Naive thymus-derived CD4-positive, alpha-beta T cell (primary cell): ENCODE measurements around the gene DDX6. TPM values are rescaled to one million over a fixed set of nuclear protein-coding genes. Genes with fewer than 3 reads are reported as not detected.
"Not testable (repeated sequence)": the region's sequence is repeated elsewhere in the genome, so short reads cannot be mapped to it uniquely, and the experiment has no call there.

Experiments
- ATAC-seq: fragments of 150-1000 bp; cut with Tn5 transposase; 2 replicates; pipeline ENCODE4 v1.10.0; 2021; ENCODE audit warnings: mild to moderate bottlenecking, moderate library complexity
- CTCF ChIA-PET: fragments of 350-600 bp; sonication (Branson Sonifier 250); formaldehyde crosslinking; loops from one replicate; lab custom pipeline; 2021; ENCODE audit warnings: antibody characterized with exemption; lab: Charles Lee
- POLR2A ChIA-PET: fragments of 350-600 bp; sonication (Branson Sonifier 250); formaldehyde crosslinking; loops from one replicate; lab custom pipeline; 2021; ENCODE audit warnings: antibody characterized with exemption, inconsistent platforms; lab: Charles Lee
- DNase-seq, 9 donors: peaks; one replicate each; pipeline versions ENCODE4 v3.0.0 to v3.0.0-alpha.2; 2020 to 2022; ENCODE audit warnings: mixed read lengths in 1 of 9
- H3K27ac ChIP-seq: one replicate; pipeline ENCODE4 v1.7.0; 2013; ENCODE audit warnings: mild to moderate bottlenecking, low read depth, low read length, moderate library complexity
- H3K27me3 ChIP-seq, 2 donors: one replicate each; pipeline ENCODE4 v1.7.0; 2013; ENCODE audit warnings: low read length in 2 of 2, mild to moderate bottlenecking in 2 of 2, moderate library complexity in 2 of 2; ENCODE audit not compliant: control insufficient read depth in 2 of 2, insufficient read depth in 2 of 2
- H3K36me3 ChIP-seq, 3 experiments: 1 replicate in 2 of 3; 2 replicates in 1 of 3; pipeline ENCODE4 v1.7.0; 2013; ENCODE audit warnings: low read length in 3 of 3, mild to moderate bottlenecking in 3 of 3, moderate library complexity in 1 of 3; ENCODE audit not compliant: insufficient read depth in 3 of 3, control insufficient read depth in 2 of 3
- H3K4me1 ChIP-seq, 2 donors: one replicate each; pipeline ENCODE4 v1.7.0; 2013; ENCODE audit warnings: low read length in 2 of 2, mild to moderate bottlenecking in 2 of 2, moderate library complexity in 1 of 2; ENCODE audit not compliant: control insufficient read depth in 2 of 2, insufficient read depth in 2 of 2
- H3K4me3 ChIP-seq: 2 replicates; pipeline ENCODE4 v1.7.0; 2013; ENCODE audit warnings: mild to moderate bottlenecking, low read length
- H3K9me3 ChIP-seq, 3 experiments: 1 replicate in 2 of 3; 2 replicates in 1 of 3; pipeline ENCODE4 v1.7.0; 2013; ENCODE audit warnings: low read length in 3 of 3; ENCODE audit not compliant: control insufficient read depth in 2 of 3
- H3K27ac Mint-ChIP-seq, 9 donors: one replicate each; pipeline ENCODE4 v1.8.0; 2020 to 2022; ENCODE audit warnings: mixed read lengths in 9 of 9, mild to moderate bottlenecking in 8 of 9, moderate library complexity in 5 of 9, inconsistent platforms in 2 of 9
- H3K27me3 Mint-ChIP-seq, 5 donors: one replicate each; pipeline ENCODE4 v1.8.0; 2021 to 2022; ENCODE audit warnings: mixed read lengths in 5 of 5, mild to moderate bottlenecking in 1 of 5
- H3K36me3 Mint-ChIP-seq, 5 donors: one replicate each; pipeline ENCODE4 v1.8.0; 2020 to 2022; ENCODE audit warnings: mixed read lengths in 5 of 5, mild to moderate bottlenecking in 3 of 5, inconsistent platforms in 1 of 5
- H3K4me1 Mint-ChIP-seq, 7 donors: one replicate each; pipeline ENCODE4 v1.8.0; 2020 to 2022; ENCODE audit warnings: mixed read lengths in 7 of 7, mild to moderate bottlenecking in 3 of 7, inconsistent platforms in 1 of 7
- H3K4me3 Mint-ChIP-seq, 10 donors: one replicate each; pipeline ENCODE4 v1.8.0; 2020 to 2022; ENCODE audit warnings: mild to moderate bottlenecking in 10 of 10, mixed read lengths in 10 of 10, moderate library complexity in 6 of 10, inconsistent platforms in 2 of 10
- H3K9me3 Mint-ChIP-seq, 11 donors: one replicate each; pipeline ENCODE4 v1.8.0; 2020 to 2022; ENCODE audit warnings: mixed read lengths in 11 of 11, mild to moderate bottlenecking in 4 of 11, inconsistent platforms in 1 of 11, moderate library complexity in 1 of 11
- intact Hi-C, 2 donors: fragments of 100-400 bp; cut with micrococcal nuclease; formaldehyde crosslinking; loops; one replicate each; pipeline ENCODE4 v1.15.1; 2023
- polyA plus RNA-seq, 2 donors: library from polyadenylated mRNA; unstranded; fragments of 300-500 nt; fragmentation: Illumina TruSeq; gene quantifications; one replicate each; pipeline ENCODE4 v1.2.3, GENCODE V29; 2021
- total RNA-seq, 6 experiments: library from RNA in 5 of 6; stranded (reverse) in 5 of 6; gene quantifications; 1 replicate in 5 of 6; 2 replicates in 1 of 6; pipeline ENCODE4 v1.2.3 and lab custom pipeline; 2021 to 2026

Gene DDX6
- total and polyA plus RNA-seq, 7 experiments from 2014 or later, result 118 to 346 (median 207) TPM

DNA sequence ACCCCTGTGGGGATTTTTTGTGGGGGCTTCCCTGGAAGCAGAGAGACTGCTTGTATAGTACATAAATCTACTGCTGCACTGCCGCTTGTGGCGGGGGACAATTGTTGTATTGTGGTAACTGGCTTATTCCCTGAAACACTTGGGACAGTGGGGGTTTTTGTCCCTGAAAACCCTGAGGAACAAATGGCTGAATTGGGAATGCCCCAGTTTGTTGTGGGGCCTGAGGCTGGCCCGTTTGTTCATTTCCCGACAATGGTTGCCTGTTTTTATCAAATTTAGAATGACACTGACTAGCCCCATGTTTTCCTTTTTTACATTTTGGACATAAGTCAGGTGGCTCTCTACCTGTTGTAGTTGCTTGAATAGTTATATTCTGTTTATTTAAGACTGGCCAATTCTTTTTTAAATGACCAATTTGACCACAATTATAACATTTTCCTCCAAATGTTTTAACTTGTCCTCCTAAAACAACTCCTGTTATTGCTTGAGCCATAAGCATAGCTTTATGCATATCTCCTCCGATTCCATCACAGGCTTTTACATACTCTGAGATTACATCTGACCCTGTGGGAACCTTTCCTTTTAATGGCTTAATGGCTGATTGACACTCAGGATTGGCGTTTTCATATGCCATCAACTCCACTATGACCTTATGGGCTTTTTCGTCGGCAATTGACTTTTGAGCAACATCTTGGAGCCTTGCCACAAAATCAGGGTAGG, 63.8 kb downstream of the DDX6 start:
- H3K4me1 Mint-ChIP-seq, H3K4me1 ChIP-seq, ATAC-seq, H3K4me3 ChIP-seq, H3K27ac Mint-ChIP-seq, POLR2A ChIA-PET, H3K36me3 Mint-ChIP-seq, H3K9me3 Mint-ChIP-seq, H3K27me3 ChIP-seq, intact Hi-C loops, CTCF ChIA-PET, H3K36me3 ChIP-seq, DNase-seq, H3K27ac ChIP-seq, H3K9me3 ChIP-seq, H3K4me3 Mint-ChIP-seq: not testable (repeated sequence)
- H3K27me3 Mint-ChIP-seq, result peaks cover 0 to 31% (median 5%) of the 10 kb centered on the region in 5 donors

DNA sequence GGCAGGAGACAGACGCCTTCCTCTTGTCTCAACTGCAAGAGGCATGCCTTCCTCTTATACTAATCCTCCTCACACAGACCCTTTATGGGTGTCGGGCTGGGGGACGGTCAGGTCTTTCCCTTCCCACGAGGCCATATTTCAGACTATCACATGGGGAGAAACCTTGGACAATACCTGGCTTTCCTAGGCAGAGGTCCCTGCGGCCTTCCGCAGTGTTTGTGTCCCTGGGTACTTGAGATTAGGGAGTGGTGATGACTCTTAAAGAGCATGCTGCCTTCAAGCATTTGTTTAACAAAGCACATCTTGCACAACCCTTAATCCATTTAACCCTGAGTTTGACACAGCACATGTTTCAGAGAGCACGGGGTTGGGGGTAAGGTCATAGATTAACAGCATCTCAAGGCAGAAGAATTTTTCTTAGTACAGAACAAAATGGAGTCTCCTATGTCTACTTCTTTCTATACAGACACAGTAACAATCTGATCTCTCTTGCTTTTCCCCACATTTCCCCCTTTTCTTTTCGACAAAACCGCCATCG, 69.4 kb downstream of the DDX6 start:
- not testable (repeated sequence) for H3K9me3 Mint-ChIP-seq
- peaks cover 0 to 15% (median 0%) of the 10 kb centered on the region in 5 donors for H3K27me3 Mint-ChIP-seq

GRCh38 chr11:118720740-118721139, 70.2 kb downstream of the DDX6 start:
- H3K9me3 ChIP-seq, H3K36me3 ChIP-seq, intact Hi-C loops, POLR2A ChIA-PET, H3K27ac ChIP-seq, H3K4me3 ChIP-seq, H3K4me3 Mint-ChIP-seq, ATAC-seq, H3K4me1 ChIP-seq, H3K9me3 Mint-ChIP-seq, CTCF ChIA-PET, DNase-seq, H3K36me3 Mint-ChIP-seq, H3K27ac Mint-ChIP-seq, H3K27me3 ChIP-seq: not testable (repeated sequence)
- Mint-ChIP-seq H3K4me1 (peaks cover 2 to 13% (median 3%) of the 10 kb centered on the region in 7 donors), H3K27me3 (peaks cover 0 to 11% (median 0%) of the 10 kb centered on the region in 5 donors)

More for the DNA sequence above, 69.4 kb downstream of the DDX6 start:
- H3K36me3 Mint-ChIP-seq, H3K4me1 Mint-ChIP-seq, H3K36me3 ChIP-seq, H3K27me3 ChIP-seq, H3K27ac ChIP-seq, POLR2A ChIA-PET, ATAC-seq, DNase-seq, H3K4me1 ChIP-seq, H3K27ac Mint-ChIP-seq, intact Hi-C loops, H3K4me3 Mint-ChIP-seq, H3K4me3 ChIP-seq, H3K9me3 ChIP-seq: not testable (repeated sequence)
- CTCF ChIA-PET, result interaction anchor here (0.6 kb wide), 1 partner anchor 32 kb away, joined by 3 read pairs; no protein-coding TSS in a partner anchor

GRCh38 chr11:118720078-118720477, 70.9 kb downstream of the DDX6 start:
- H3K4me1 ChIP-seq, POLR2A ChIA-PET, ATAC-seq, H3K4me3 Mint-ChIP-seq, H3K27me3 Mint-ChIP-seq, H3K36me3 Mint-ChIP-seq, H3K27ac Mint-ChIP-seq, H3K27ac ChIP-seq, H3K36me3 ChIP-seq, intact Hi-C loops, DNase-seq, H3K27me3 ChIP-seq, H3K9me3 Mint-ChIP-seq, CTCF ChIA-PET, H3K9me3 ChIP-seq, H3K4me3 ChIP-seq: not testable (repeated sequence)
- peaks cover 4 to 13% (median 7%) of the 10 kb centered on the region in 7 donors for H3K4me1 Mint-ChIP-seq

- peak overlapping the region in 2 of 9 donors; percentile 9 to 85 for H3K27ac Mint-ChIP-seq
- H3K27ac ChIP-seq, POLR2A ChIA-PET, H3K4me3 ChIP-seq, ATAC-seq, H3K9me3 ChIP-seq, H3K9me3 Mint-ChIP-seq, H3K36me3 Mint-ChIP-seq, DNase-seq, CTCF ChIA-PET, H3K27me3 Mint-ChIP-seq, H3K36me3 ChIP-seq, H3K4me1 ChIP-seq, H3K27me3 ChIP-seq, intact Hi-C loops, H3K4me3 Mint-ChIP-seq: not testable (repeated sequence)
- H3K4me1 Mint-ChIP-seq, result peaks cover 4 to 13% (median 9%) of the 10 kb centered on the region in 7 donors
Measured at GRCh38 chr11:118718562-118718961, 72.4 kb downstream of the DDX6 start.

DNA sequence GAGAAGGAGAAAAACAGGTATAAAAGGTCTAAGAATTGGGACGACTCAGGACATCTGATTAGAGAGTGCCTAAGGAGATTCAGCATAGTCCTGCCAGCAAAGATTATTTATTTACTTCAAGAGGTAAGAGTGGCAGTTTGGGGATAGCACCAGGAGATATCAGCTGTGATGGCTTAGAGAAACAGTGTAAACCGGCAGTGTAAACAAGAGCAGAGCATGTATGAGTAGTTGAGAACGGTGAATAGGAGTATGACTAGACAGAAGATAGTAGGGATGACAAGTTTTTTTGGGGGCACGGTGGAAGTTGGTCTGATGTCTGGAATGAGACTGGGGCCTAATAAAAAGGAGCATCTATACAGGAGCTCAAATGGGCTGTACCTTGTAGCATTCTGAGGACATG, 73.2 kb downstream of the DDX6 start:
- peaks cover 4 to 13% (median 9%) of the 10 kb centered on the region in 7 donors for H3K4me1 Mint-ChIP-seq
- POLR2A ChIA-PET, H3K4me3 ChIP-seq, H3K27ac Mint-ChIP-seq, H3K36me3 Mint-ChIP-seq, DNase-seq, H3K27ac ChIP-seq, H3K4me3 Mint-ChIP-seq, CTCF ChIA-PET, ATAC-seq, intact Hi-C loops, H3K27me3 ChIP-seq, H3K27me3 Mint-ChIP-seq, H3K36me3 ChIP-seq, H3K4me1 ChIP-seq, H3K9me3 Mint-ChIP-seq, H3K9me3 ChIP-seq: not testable (repeated sequence)

DNA sequence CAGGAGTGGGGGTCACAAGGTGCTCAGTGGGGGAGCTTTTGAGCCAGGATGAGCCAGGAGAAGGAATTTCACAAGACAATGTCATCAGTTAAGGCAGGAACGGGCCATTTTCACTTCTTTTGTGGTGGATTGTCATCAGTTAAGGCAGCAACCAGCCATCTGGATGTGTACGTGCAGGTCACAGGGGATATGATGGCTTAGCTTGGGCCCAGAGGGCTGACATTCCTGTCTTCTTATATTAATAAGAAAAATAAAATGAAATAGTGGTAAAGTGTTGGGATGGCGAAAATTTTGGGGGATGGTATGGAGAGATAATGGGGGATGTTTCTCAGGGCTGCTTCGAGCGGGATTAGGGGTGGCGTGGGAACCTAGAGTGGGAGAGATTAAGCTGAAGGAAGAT, 73.7 kb downstream of the DDX6 start:
- H3K4me1 ChIP-seq, H3K4me3 ChIP-seq, DNase-seq, H3K27me3 ChIP-seq, intact Hi-C loops, H3K27ac ChIP-seq, H3K36me3 ChIP-seq, H3K9me3 Mint-ChIP-seq, H3K27me3 Mint-ChIP-seq, H3K36me3 Mint-ChIP-seq, H3K4me3 Mint-ChIP-seq, H3K27ac Mint-ChIP-seq, ATAC-seq, H3K9me3 ChIP-seq, POLR2A ChIA-PET, CTCF ChIA-PET: not testable (repeated sequence)
- H3K4me1 Mint-ChIP-seq, result peaks cover 4 to 13% (median 9%) of the 10 kb centered on the region in 7 donors
